Measurements from ENCODE around the gene OSR1. TPM values are rescaled to one million over a fixed set of nuclear protein-coding genes. Genes with fewer than 3 reads are reported as not detected.

The OSR1 gene
- total RNA-seq, 1 donor from 2014 or later, result not detected

DNA sequence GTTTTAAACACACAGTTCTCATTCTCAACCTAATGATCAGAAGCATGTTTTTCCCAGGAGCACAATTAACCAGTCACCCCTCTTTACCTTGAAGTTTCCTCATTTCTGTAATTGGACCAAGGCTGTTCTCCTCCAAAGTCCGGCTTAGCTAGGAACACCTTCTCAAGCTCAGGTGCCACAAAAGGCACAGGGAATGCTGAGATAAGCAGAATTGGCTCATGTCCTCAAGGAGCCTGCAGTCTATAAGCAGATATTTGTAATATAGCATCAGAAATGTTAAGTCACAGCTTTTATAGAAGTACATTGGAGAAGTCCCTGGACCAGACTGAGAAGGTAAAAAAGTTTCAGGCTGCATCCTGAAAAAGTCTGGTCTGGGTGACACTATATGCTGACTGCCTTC is 20.7 kb downstream of the OSR1 start:
- ChIA-PET CTCF (no interaction called here), POLR2A (interaction anchor here (2.1 kb wide), 1 partner anchor 10 kb away, joined by 6 read pairs; no protein-coding TSS in a partner anchor)

DNA sequence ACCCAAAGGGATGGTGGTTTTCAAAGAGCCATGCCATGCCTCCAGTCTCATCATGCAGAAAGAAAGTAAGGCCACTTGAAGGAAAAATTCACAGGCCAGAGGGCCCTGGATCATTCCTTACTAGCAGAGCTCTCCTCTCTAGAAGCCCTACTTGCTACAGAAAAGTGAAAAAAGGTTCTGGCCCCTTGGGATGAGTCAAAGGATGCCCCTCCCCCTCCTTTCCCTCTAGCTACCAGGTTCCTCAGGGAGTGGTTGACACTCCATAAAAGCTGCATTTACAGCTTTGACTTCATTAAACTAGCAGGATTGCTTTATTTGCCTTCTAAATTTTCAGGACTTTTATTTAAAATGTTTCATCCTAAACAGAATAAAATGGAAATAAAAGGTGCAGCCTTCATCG is 21.2 kb downstream of the OSR1 start:
- ChIA-PET POLR2A (interaction anchor here (2.1 kb wide), 1 partner anchor 10 kb away, joined by 6 read pairs; no protein-coding TSS in a partner anchor), CTCF (no interaction called here)
- H3K27ac Mint-ChIP-seq, result no peak overlapping the region
- ATAC-seq (ENCODE audit: low read depth) (no peak), DNase-seq (no peak)
- H3K36me3 Mint-ChIP-seq (ENCODE audit: low read depth), result peaks cover 4% of the 10 kb centered on the region
- H3K4me3 Mint-ChIP-seq, result no peak overlapping the region
- H3K9me3 Mint-ChIP-seq, result no peaks in the 10 kb centered on the region
- H3K27me3 Mint-ChIP-seq, result no peaks in the 10 kb centered on the region
- H3K4me1 Mint-ChIP-seq, result no peaks in the 10 kb centered on the region
- TF ChIP-seq, protein P1, sequence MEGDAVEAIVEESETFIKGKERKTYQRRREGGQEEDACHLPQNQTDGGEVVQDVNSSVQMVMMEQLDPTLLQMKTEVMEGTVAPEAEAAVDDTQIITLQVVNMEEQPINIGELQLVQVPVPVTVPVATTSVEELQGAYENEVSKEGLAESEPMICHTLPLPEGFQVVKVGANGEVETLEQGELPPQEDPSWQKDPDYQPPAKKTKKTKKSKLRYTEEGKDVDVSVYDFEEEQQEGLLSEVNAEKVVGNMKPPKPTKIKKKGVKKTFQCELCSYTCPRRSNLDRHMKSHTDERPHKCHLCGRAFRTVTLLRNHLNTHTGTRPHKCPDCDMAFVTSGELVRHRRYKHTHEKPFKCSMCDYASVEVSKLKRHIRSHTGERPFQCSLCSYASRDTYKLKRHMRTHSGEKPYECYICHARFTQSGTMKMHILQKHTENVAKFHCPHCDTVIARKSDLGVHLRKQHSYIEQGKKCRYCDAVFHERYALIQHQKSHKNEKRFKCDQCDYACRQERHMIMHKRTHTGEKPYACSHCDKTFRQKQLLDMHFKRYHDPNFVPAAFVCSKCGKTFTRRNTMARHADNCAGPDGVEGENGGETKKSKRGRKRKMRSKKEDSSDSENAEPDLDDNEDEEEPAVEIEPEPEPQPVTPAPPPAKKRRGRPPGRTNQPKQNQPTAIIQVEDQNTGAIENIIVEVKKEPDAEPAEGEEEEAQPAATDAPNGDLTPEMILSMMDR (IDR thresholded peaks at IDR 0.05), result no peak
- intact Hi-C loops (cut with micrococcal nuclease), result no loop called here

More for the DNA sequence above, 20.7 kb downstream of the OSR1 start:
- TF ChIP-seq, protein P1 (IDR thresholded peaks at IDR 0.05), result no peak
- Mint-ChIP-seq H3K27me3 (no peaks in the 10 kb centered on the region), H3K4me1 (no peaks in the 10 kb centered on the region), H3K27ac (no peak overlapping the region), H3K36me3 (ENCODE audit: low read depth) (peaks cover 4% of the 10 kb centered on the region), H3K9me3 (no peaks in the 10 kb centered on the region), H3K4me3 (no peak overlapping the region)
- ATAC-seq (ENCODE audit: low read depth) (no peak), DNase-seq (no peak)
- intact Hi-C loops (cut with micrococcal nuclease), result no loop called here

GRCh38 chr2:19336781-19337180 is 21.6 kb downstream of the OSR1 start:
- TF ChIP-seq, protein P1 (IDR thresholded peaks at IDR 0.05), result no peak
- Mint-ChIP-seq H3K36me3 (ENCODE audit: low read depth) (peaks cover 4% of the 10 kb centered on the region), H3K4me1 (no peaks in the 10 kb centered on the region), H3K4me3 (no peak overlapping the region), H3K27ac (no peak overlapping the region), H3K27me3 (no peaks in the 10 kb centered on the region), H3K9me3 (no peaks in the 10 kb centered on the region)
- DNase-seq (no peak), ATAC-seq (ENCODE audit: low read depth) (no peak)
- ChIA-PET CTCF (no interaction called here), POLR2A (no interaction called here)
- intact Hi-C loops (cut with micrococcal nuclease), result no loop called here

DNA sequence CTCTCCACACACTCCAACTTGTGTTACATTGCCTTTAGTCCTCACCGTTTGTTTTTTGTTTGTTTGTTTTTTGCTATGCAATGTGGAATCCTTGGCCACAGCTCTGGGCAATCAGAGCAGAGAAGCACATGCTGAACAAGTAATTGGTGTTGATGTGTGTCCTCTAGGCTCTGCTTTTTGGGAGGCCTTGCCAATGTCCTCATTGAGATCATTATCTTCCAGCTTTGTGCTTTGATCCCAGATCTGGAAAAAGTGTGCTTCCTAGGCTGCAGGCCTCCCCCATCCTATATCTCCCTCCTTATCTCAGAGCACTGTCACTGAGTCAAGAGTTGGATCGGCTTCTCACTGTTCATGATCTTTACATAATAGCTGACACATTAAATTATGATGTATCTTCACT is 25.9 kb downstream of the OSR1 start:
- Mint-ChIP-seq H3K27ac (no peak overlapping the region), H3K36me3 (ENCODE audit: low read depth) (no peaks in the 10 kb centered on the region), H3K9me3 (no peaks in the 10 kb centered on the region), H3K27me3 (no peaks in the 10 kb centered on the region), H3K4me3 (no peak overlapping the region), H3K4me1 (no peaks in the 10 kb centered on the region)
- POLR2A ChIA-PET, result no interaction called here
- TF ChIP-seq, protein P1 (IDR thresholded peaks at IDR 0.05), result no peak
- no peak for DNase-seq
- CTCF ChIA-PET, result no interaction called here
- intact Hi-C loops (cut with micrococcal nuclease), result no loop called here
- no peak for ATAC-seq (ENCODE audit: low read depth)

DNA sequence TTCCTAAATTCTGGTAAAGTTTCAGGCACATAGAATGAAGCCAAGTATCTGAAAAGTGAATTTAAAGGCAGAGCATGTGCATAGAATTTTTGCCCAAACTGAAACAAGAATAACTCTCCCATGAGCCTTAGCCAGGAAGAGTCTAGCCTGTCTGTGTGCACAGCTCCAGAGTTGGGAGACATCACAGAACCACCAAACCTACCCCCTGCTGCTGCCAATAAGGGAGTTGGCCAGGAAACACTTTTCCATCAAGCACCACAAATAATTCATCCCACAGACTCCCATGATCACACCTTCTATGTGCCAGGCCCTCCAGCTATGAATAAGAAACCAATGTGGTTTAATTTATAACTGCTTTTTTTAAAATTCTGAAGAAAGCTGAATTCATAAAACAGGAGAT is 27.0 kb downstream of the OSR1 start:
- Mint-ChIP-seq H3K4me1 (no peaks in the 10 kb centered on the region), H3K4me3 (no peak overlapping the region), H3K9me3 (no peaks in the 10 kb centered on the region), H3K36me3 (ENCODE audit: low read depth) (no peaks in the 10 kb centered on the region), H3K27me3 (no peaks in the 10 kb centered on the region), H3K27ac (no peak overlapping the region)
- intact Hi-C loops (cut with micrococcal nuclease), result no loop called here
- ChIA-PET POLR2A (no interaction called here), CTCF (no interaction called here)
- TF ChIP-seq, protein P1 (IDR thresholded peaks at IDR 0.05), result no peak
- ATAC-seq (ENCODE audit: low read depth), result no peak
- no peak for DNase-seq
